Liver (tissue), 9 donors: ENCODE measurements around the gene CLINT1. TPM values are rescaled to one million over a fixed set of nuclear protein-coding genes. Genes with fewer than 3 reads are reported as not detected.

ENCODE experiments used
- DNase-seq: peaks from one replicate; pipeline ENCODE4 v3.0.0-alpha.2; 2017; ENCODE audit warnings: low spot score
- H3K27ac ChIP-seq, 2 donors: one replicate each; pipeline ENCODE4 v1.7.0; 2013; ENCODE audit warnings: inconsistent platforms in 2 of 2, low read length in 2 of 2, control low read depth in 1 of 2, low read depth in 1 of 2, mild to moderate bottlenecking in 1 of 2
- H3K27me3 ChIP-seq, 4 donors: one replicate each; pipeline versions ENCODE4 v1.6.1 to v1.7.0; 2013; ENCODE audit warnings: low read length in 3 of 4, inconsistent platforms in 1 of 4, mild to moderate bottlenecking in 1 of 4, moderate library complexity in 1 of 4; ENCODE audit not compliant: control insufficient read depth in 4 of 4, insufficient read depth in 4 of 4
- H3K36me3 ChIP-seq, 4 donors: one replicate each; pipeline versions ENCODE4 v1.6.1 to v1.7.0; 2013; ENCODE audit warnings: low read length in 3 of 4, mild to moderate bottlenecking in 3 of 4, low read depth in 1 of 4, moderate library complexity in 1 of 4; ENCODE audit not compliant: control insufficient read depth in 4 of 4, insufficient read depth in 3 of 4
- H3K4me1 ChIP-seq, 4 donors: one replicate each; pipeline versions ENCODE4 v1.6.1 to v1.7.0; 2013; ENCODE audit warnings: low read length in 3 of 4, mild to moderate bottlenecking in 3 of 4, moderate library complexity in 1 of 4; ENCODE audit not compliant: control insufficient read depth in 4 of 4, insufficient read depth in 4 of 4
- H3K4me3 ChIP-seq, 3 donors: one replicate each; pipeline versions ENCODE4 v1.6.1 to v1.7.0; 2013; ENCODE audit warnings: low read length in 3 of 3, control low read depth in 1 of 3, low read depth in 1 of 3, mild to moderate bottlenecking in 1 of 3
- H3K9ac ChIP-seq, 2 donors: one replicate each; pipeline ENCODE4 v1.7.0; 2013; ENCODE audit warnings: low read length in 2 of 2, mild to moderate bottlenecking in 2 of 2, moderate library complexity in 2 of 2, control low read depth in 1 of 2, low read depth in 1 of 2
- H3K9me3 ChIP-seq, 4 donors: one replicate each; pipeline versions ENCODE4 v1.6.1 to v1.7.0; 2013; ENCODE audit warnings: low read length in 3 of 4; ENCODE audit not compliant: control insufficient read depth in 4 of 4
- EGR1 ChIP-seq, 2 donors: IDR thresholded peaks; 2 replicates each; pipeline ENCODE4 v1.6.1; 2016 to 2018; ENCODE audit warnings: antibody characterized with exemption in 2 of 2, low read depth in 2 of 2
- FOXA1 ChIP-seq: IDR thresholded peaks from 2 replicates; pipeline ENCODE4 v1.6.1; 2016; ENCODE audit warnings: antibody characterized with exemption
- FOXA2 ChIP-seq: IDR thresholded peaks from 2 replicates; pipeline ENCODE4 v1.6.1; 2016; ENCODE audit warnings: antibody characterized with exemption
- GABPA ChIP-seq, 2 donors: IDR thresholded peaks in 1 of 2; conservative IDR thresholded peaks in 1 of 2; 2 replicates each; pipeline ENCODE4 v1.6.1; 2016; ENCODE audit warnings: antibody characterized with exemption in 2 of 2, mild to moderate bottlenecking in 1 of 2, moderate library complexity in 1 of 2
- HNF4A ChIP-seq, 2 donors: conservative IDR thresholded peaks; 2 replicates each; pipeline ENCODE4 v1.6.1; 2016; ENCODE audit warnings: antibody characterized with exemption in 2 of 2, mild to moderate bottlenecking in 2 of 2
- HNF4G ChIP-seq: IDR thresholded peaks from 2 replicates; pipeline ENCODE4 v1.6.1; 2016; ENCODE audit warnings: antibody characterized with exemption
- JUND ChIP-seq, 2 donors: IDR thresholded peaks; 2 replicates each; pipeline ENCODE4 v1.6.1; 2016; ENCODE audit warnings: antibody characterized with exemption in 2 of 2
- NR2F2 ChIP-seq: IDR thresholded peaks from 2 replicates; pipeline ENCODE4 v1.6.1; 2016; ENCODE audit warnings: antibody characterized with exemption
- RAD21 ChIP-seq, 2 donors: IDR thresholded peaks; 2 replicates each; pipeline ENCODE4 v1.6.1; 2016; ENCODE audit warnings: antibody characterized with exemption in 2 of 2, mild to moderate bottlenecking in 2 of 2
- RXRA ChIP-seq, 2 donors: IDR thresholded peaks; 2 replicates each; pipeline ENCODE4 v1.6.1; 2017 to 2018; ENCODE audit warnings: antibody characterized with exemption in 2 of 2, mild to moderate bottlenecking in 1 of 2
- SP1 ChIP-seq: IDR thresholded peaks from 2 replicates; pipeline ENCODE4 v1.6.1; 2018; ENCODE audit warnings: antibody characterized with exemption, mild to moderate bottlenecking
- TAF1 ChIP-seq: conservative IDR thresholded peaks from 2 replicates; pipeline ENCODE4 v1.6.1; 2016; ENCODE audit warnings: antibody characterized with exemption, mild to moderate bottlenecking
- YY1 ChIP-seq: IDR thresholded peaks from 2 replicates; pipeline ENCODE4 v1.6.1; 2016; ENCODE audit warnings: antibody characterized with exemption, mild to moderate bottlenecking
- WGBS: extraction: QIAGEN DNeasy Blood & Tissue Kit; methylation state at CpG from one replicate; pipeline ENCODE4 v1.1.7; 2013; 5-methylcytosine and 5-hydroxymethylcytosine counted together
- polyA plus RNA-seq, 2 donors: library from polyadenylated mRNA; stranded (reverse) in 1 of 2; unstranded in 1 of 2; fragments of 200-250 nt in 1 of 2; fragments of >200 nt in 1 of 2; fragmentation: Nextera tagmentation in 1 of 2; extraction: Ambion mirVana in 1 of 2; gene quantifications; one replicate each; pipeline versions ENCODE4 v1.2.1 to v1.2.3, GENCODE V29; 2013 to 2015
- total RNA-seq, 2 donors: library from RNA; depleted of rRNA; stranded (reverse); fragments of >200 nt; gene quantifications; one replicate each; pipeline ENCODE4 v1.2.3, GENCODE V29; 2014
- TF ChIP-seq, protein P1 (sequence below): IDR thresholded peaks from 2 replicates; pipeline ENCODE4 v1.6.1; 2016; ENCODE audit warnings: antibody characterized with exemption, mild to moderate bottlenecking
- TF ChIP-seq, protein P2 (sequence below): IDR thresholded peaks from 2 replicates; pipeline ENCODE4 v1.6.1; 2016; ENCODE audit warnings: antibody characterized with exemption
- TF ChIP-seq, protein P3 (sequence below): IDR thresholded peaks from 2 replicates; pipeline ENCODE4 v1.6.1; 2016; ENCODE audit warnings: antibody characterized with exemption
- TF ChIP-seq, protein P4 (sequence below): IDR thresholded peaks from 2 replicates; pipeline ENCODE4 v1.6.1; 2016; ENCODE audit warnings: antibody characterized with exemption
- TF ChIP-seq, protein P5 (sequence below): fragments of 150-350 bp; IDR thresholded peaks from 2 replicates; pipeline ENCODE4 v1.5.1; 2017; ENCODE audit warnings: improper control_type of control experiment, low read depth, low read length; ENCODE audit not compliant: missing input control
- donor health status: healthy.
- donor health status: healthy.
- donor health status: healthy.
- donor health status: healthy.
- donor health status: healthy.

CLINT1 gene
- total and polyA plus RNA-seq, 4 donors = 34.8 to 115 (median 68.3) TPM

GRCh38 chr5:157870837-157871834, 12.2 kb upstream of the CLINT1 start:
- TF ChIP-seq, protein P1, sequence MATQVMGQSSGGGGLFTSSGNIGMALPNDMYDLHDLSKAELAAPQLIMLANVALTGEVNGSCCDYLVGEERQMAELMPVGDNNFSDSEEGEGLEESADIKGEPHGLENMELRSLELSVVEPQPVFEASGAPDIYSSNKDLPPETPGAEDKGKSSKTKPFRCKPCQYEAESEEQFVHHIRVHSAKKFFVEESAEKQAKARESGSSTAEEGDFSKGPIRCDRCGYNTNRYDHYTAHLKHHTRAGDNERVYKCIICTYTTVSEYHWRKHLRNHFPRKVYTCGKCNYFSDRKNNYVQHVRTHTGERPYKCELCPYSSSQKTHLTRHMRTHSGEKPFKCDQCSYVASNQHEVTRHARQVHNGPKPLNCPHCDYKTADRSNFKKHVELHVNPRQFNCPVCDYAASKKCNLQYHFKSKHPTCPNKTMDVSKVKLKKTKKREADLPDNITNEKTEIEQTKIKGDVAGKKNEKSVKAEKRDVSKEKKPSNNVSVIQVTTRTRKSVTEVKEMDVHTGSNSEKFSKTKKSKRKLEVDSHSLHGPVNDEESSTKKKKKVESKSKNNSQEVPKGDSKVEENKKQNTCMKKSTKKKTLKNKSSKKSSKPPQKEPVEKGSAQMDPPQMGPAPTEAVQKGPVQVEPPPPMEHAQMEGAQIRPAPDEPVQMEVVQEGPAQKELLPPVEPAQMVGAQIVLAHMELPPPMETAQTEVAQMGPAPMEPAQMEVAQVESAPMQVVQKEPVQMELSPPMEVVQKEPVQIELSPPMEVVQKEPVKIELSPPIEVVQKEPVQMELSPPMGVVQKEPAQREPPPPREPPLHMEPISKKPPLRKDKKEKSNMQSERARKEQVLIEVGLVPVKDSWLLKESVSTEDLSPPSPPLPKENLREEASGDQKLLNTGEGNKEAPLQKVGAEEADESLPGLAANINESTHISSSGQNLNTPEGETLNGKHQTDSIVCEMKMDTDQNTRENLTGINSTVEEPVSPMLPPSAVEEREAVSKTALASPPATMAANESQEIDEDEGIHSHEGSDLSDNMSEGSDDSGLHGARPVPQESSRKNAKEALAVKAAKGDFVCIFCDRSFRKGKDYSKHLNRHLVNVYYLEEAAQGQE = no peak
- TF ChIP-seq, protein P2, sequence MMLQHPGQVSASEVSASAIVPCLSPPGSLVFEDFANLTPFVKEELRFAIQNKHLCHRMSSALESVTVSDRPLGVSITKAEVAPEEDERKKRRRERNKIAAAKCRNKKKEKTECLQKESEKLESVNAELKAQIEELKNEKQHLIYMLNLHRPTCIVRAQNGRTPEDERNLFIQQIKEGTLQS = peak; percentile 51
- TF ChIP-seq FOXA2 (no peak), HNF4A (conservative IDR thresholded peaks at IDR 0.05) (peak; percentile 31 to 51), YY1 (peak; percentile 45), NR2F2 (no peak), RAD21 (IDR thresholded peaks at IDR 0.05) (no peak), RXRA (IDR thresholded peaks at IDR 0.05) (peak in 1 of 2 donors; percentile 24), FOXA1 (no peak), TAF1 (no peak), JUND (IDR thresholded peaks at IDR 0.05) (peak; percentile 36 to 40), SP1 (no peak), EGR1 (IDR thresholded peaks at IDR 0.05; ENCODE audit: low read depth in 2 of 2) (no peak), HNF4G (no peak), GABPA (IDR thresholded peaks at IDR 0.05 in 1 of 2, conservative IDR thresholded peaks at IDR 0.05 in 1 of 2) (no peak)
- TF ChIP-seq, protein P3, sequence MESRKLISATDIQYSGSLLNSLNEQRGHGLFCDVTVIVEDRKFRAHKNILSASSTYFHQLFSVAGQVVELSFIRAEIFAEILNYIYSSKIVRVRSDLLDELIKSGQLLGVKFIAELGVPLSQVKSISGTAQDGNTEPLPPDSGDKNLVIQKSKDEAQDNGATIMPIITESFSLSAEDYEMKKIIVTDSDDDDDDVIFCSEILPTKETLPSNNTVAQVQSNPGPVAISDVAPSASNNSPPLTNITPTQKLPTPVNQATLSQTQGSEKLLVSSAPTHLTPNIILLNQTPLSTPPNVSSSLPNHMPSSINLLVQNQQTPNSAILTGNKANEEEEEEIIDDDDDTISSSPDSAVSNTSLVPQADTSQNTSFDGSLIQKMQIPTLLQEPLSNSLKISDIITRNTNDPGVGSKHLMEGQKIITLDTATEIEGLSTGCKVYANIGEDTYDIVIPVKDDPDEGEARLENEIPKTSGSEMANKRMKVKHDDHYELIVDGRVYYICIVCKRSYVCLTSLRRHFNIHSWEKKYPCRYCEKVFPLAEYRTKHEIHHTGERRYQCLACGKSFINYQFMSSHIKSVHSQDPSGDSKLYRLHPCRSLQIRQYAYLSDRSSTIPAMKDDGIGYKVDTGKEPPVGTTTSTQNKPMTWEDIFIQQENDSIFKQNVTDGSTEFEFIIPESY = peak; percentile 25
- TF ChIP-seq, protein P4, sequence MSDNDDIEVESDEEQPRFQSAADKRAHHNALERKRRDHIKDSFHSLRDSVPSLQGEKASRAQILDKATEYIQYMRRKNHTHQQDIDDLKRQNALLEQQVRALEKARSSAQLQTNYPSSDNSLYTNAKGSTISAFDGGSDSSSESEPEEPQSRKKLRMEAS = peak; percentile 33
- TF ChIP-seq, protein P5, sequence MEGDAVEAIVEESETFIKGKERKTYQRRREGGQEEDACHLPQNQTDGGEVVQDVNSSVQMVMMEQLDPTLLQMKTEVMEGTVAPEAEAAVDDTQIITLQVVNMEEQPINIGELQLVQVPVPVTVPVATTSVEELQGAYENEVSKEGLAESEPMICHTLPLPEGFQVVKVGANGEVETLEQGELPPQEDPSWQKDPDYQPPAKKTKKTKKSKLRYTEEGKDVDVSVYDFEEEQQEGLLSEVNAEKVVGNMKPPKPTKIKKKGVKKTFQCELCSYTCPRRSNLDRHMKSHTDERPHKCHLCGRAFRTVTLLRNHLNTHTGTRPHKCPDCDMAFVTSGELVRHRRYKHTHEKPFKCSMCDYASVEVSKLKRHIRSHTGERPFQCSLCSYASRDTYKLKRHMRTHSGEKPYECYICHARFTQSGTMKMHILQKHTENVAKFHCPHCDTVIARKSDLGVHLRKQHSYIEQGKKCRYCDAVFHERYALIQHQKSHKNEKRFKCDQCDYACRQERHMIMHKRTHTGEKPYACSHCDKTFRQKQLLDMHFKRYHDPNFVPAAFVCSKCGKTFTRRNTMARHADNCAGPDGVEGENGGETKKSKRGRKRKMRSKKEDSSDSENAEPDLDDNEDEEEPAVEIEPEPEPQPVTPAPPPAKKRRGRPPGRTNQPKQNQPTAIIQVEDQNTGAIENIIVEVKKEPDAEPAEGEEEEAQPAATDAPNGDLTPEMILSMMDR = no peak
- Histone ChIP-seq H3K27me3 (no peaks in the 10 kb centered on the region), H3K4me1 (peaks cover 0 to 4% (median 2%) of the 10 kb centered on the region in 4 donors), H3K9ac (no peak overlapping the region), H3K4me3 (no peak overlapping the region), H3K36me3 (no peaks in the 10 kb centered on the region), H3K27ac (no peak overlapping the region), H3K9me3 (no peaks in the 10 kb centered on the region)
- 36% methylated on average over 7 of the region's 7 CpGs for WGBS
- DNase-seq = no peak
